ENCODE results near the gene ECT2L.

DNA sequence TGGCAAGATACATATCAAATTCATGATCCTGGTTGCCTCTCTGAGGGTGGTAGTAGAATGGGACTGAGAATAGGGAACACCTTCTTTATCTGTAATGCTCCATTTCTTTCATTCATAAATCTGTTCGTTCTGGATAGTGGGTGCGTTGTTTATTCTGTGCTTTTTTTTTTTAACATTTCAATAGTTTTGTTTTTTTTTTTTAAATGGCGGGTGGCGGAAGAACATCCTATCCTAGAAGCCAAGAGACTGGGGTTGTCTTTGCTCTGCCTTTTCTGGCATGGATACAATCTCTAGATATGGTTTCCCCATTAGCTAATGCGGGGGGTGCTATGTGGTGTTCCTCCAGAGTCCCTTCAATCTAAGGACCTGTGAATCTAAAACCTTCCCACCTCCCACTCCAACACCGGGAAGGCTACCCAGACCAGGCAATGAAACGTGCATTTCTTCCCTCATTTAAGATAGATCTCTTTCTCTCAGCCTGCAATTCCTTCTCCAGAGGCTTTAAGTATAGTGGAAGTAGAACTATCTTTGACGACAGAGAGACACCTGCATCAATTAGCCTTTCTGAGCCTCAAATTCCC, 23.2 kb upstream of the ECT2L start:
- TF ChIP-seq, protein P1, sequence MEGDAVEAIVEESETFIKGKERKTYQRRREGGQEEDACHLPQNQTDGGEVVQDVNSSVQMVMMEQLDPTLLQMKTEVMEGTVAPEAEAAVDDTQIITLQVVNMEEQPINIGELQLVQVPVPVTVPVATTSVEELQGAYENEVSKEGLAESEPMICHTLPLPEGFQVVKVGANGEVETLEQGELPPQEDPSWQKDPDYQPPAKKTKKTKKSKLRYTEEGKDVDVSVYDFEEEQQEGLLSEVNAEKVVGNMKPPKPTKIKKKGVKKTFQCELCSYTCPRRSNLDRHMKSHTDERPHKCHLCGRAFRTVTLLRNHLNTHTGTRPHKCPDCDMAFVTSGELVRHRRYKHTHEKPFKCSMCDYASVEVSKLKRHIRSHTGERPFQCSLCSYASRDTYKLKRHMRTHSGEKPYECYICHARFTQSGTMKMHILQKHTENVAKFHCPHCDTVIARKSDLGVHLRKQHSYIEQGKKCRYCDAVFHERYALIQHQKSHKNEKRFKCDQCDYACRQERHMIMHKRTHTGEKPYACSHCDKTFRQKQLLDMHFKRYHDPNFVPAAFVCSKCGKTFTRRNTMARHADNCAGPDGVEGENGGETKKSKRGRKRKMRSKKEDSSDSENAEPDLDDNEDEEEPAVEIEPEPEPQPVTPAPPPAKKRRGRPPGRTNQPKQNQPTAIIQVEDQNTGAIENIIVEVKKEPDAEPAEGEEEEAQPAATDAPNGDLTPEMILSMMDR (IDR thresholded peaks at IDR 0.05; ENCODE audit: insufficient read depth, low read length): no peak
- TF ChIP-seq POLR2AphosphoS5 (IDR thresholded peaks at IDR 0.05; ENCODE audit: low read depth) (no peak), GABPA (IDR thresholded peaks at IDR 0.05; ENCODE audit: low read depth) (no peak), SPI1 (IDR thresholded peaks at IDR 0.05; ENCODE audit: borderline replicate concordance, low read depth) (no peak)
- TF ChIP-seq, protein P2, sequence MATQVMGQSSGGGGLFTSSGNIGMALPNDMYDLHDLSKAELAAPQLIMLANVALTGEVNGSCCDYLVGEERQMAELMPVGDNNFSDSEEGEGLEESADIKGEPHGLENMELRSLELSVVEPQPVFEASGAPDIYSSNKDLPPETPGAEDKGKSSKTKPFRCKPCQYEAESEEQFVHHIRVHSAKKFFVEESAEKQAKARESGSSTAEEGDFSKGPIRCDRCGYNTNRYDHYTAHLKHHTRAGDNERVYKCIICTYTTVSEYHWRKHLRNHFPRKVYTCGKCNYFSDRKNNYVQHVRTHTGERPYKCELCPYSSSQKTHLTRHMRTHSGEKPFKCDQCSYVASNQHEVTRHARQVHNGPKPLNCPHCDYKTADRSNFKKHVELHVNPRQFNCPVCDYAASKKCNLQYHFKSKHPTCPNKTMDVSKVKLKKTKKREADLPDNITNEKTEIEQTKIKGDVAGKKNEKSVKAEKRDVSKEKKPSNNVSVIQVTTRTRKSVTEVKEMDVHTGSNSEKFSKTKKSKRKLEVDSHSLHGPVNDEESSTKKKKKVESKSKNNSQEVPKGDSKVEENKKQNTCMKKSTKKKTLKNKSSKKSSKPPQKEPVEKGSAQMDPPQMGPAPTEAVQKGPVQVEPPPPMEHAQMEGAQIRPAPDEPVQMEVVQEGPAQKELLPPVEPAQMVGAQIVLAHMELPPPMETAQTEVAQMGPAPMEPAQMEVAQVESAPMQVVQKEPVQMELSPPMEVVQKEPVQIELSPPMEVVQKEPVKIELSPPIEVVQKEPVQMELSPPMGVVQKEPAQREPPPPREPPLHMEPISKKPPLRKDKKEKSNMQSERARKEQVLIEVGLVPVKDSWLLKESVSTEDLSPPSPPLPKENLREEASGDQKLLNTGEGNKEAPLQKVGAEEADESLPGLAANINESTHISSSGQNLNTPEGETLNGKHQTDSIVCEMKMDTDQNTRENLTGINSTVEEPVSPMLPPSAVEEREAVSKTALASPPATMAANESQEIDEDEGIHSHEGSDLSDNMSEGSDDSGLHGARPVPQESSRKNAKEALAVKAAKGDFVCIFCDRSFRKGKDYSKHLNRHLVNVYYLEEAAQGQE (IDR thresholded peaks at IDR 0.05; ENCODE audit: insufficient replicate concordance, low read depth): no peak

All from HL-60 (cell line).